Stomach (tissue), 4 donors: ENCODE results near the gene FGFR2.

Experiments used
- POLR2A ChIP-seq, 4 donors: fragments of 450-650 bp; IDR thresholded peaks; one replicate each; pipeline ENCODE4 v1.6.1; 2016; ENCODE audit warnings: antibody characterized with exemption in 4 of 4, control low read depth in 2 of 4, mild to moderate bottlenecking in 1 of 4, moderate library complexity in 1 of 4
- POLR2AphosphoS5 ChIP-seq, 3 donors: sonication (generic); formaldehyde crosslinking; IDR thresholded peaks; one replicate each; pipeline ENCODE4 v1.6.1; 2016; ENCODE audit warnings: antibody characterized with exemption in 3 of 3
- TF ChIP-seq, protein P1 (sequence below), 7 experiments: fragments of 450-650 bp in 4 of 7; fragments of 200-600 bp in 3 of 7; sonication (generic) in 3 of 7; IDR thresholded peaks; one replicate each; pipeline ENCODE4 v1.5.1; 2016 to 2019; ENCODE audit warnings: antibody characterized with exemption in 7 of 7, control low read depth in 2 of 7, mild to moderate bottlenecking in 1 of 7

DNA sequence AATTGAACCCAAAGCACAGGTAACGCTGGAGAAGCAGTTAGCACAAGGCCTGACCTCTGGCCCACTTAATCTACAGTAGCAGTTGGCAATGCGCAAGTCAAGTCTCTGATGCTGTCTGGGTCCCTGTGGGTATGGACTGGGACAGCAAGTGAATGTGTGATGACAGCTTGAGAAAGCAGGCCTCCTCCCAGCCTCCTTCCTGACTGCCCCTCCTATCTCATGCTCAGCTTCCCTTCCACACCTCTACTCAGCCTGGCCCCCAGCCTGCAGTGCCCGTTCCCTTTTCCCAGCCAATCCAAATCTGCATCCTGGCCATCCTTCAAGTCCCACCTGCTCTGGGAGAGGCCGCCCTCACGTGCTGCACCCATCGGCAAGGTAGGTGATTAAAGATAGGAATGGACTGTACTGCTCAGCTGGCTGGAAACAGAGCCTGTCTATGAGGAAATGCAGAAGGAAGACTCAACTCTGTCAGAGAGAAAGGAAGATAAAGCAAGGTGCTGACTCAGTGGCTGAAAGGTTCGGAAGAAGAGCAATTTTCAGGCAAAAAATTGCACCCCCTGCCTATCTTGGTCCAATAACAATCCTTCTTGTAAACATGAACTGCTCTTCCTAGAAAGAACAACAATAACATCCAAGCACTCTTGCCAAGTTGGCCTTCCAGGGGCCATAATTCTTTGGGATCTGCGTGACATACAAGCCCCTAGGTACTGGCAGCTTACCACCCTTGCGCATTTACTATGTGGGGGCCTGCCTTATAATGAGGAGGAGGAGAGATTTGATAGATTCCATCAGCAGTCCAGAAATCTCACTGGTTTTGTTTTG lies 16.6 kb upstream of the FGFR2 start:
- TF ChIP-seq, protein P1, sequence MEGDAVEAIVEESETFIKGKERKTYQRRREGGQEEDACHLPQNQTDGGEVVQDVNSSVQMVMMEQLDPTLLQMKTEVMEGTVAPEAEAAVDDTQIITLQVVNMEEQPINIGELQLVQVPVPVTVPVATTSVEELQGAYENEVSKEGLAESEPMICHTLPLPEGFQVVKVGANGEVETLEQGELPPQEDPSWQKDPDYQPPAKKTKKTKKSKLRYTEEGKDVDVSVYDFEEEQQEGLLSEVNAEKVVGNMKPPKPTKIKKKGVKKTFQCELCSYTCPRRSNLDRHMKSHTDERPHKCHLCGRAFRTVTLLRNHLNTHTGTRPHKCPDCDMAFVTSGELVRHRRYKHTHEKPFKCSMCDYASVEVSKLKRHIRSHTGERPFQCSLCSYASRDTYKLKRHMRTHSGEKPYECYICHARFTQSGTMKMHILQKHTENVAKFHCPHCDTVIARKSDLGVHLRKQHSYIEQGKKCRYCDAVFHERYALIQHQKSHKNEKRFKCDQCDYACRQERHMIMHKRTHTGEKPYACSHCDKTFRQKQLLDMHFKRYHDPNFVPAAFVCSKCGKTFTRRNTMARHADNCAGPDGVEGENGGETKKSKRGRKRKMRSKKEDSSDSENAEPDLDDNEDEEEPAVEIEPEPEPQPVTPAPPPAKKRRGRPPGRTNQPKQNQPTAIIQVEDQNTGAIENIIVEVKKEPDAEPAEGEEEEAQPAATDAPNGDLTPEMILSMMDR (IDR thresholded peaks at IDR 0.05), result no peak
- TF ChIP-seq POLR2A (IDR thresholded peaks at IDR 0.05), result no peak
- no peak for TF ChIP-seq POLR2AphosphoS5 (IDR thresholded peaks at IDR 0.05)
